OCI-LY7 (cell line): ENCODE measurements around the gene MXD4. TPM values are rescaled to one million over a fixed set of nuclear protein-coding genes. Genes with fewer than 3 reads are reported as not detected.

Experiments used
- BruUV-seq: library from RNA; stranded (reverse); fragments of 400-500 nt; replicated peaks from 2 replicates; lab custom pipeline; 2021; lab: Mats Ljungman, UMichigan
- CTCF ChIA-PET: fragments of 300-600 bp; sonication (Branson Sonifier 250); formaldehyde crosslinking; loops from one replicate; lab custom pipeline; 2022; ENCODE audit warnings: antibody characterized with exemption; ENCODE audit not compliant: unreplicated experiment; lab: Charles Lee
- POLR2A ChIA-PET: fragments of 300-600 bp; sonication (Branson Sonifier 250); formaldehyde crosslinking; loops from one replicate; lab custom pipeline; 2022; ENCODE audit warnings: antibody characterized with exemption; lab: Charles Lee
- DNase-seq: peaks from one replicate; pipeline ENCODE4 v3.0.0-alpha.2; 2015; ENCODE audit warnings: low spot score
- H2AFZ ChIP-seq: fragments of 200-600 bp; sonication (generic), shearing (Covaris generic); 2 replicates; pipeline ENCODE4 v1.6.1; 2014; ENCODE audit warnings: mild to moderate bottlenecking, antibody characterized with exemption, low read length, moderate library complexity
- H3K27ac ChIP-seq: fragments of 200-600 bp; sonication (generic); 2 replicates; pipeline ENCODE4 v1.5.1; 2014; ENCODE audit warnings: mixed run types, low read depth, mild to moderate bottlenecking, moderate library complexity, low read length, inconsistent platforms; ENCODE audit not compliant: poor library complexity, severe bottlenecking
- H3K36me3 ChIP-seq: fragments of 200-600 bp; sonication (generic); 2 replicates; pipeline ENCODE4 v1.6.1; 2014; ENCODE audit warnings: mild to moderate bottlenecking, antibody characterized with exemption, low read length, moderate library complexity, mixed read lengths; ENCODE audit not compliant: insufficient read depth
- H3K4me1 ChIP-seq: fragments of 200-600 bp; sonication (generic); 2 replicates; pipeline ENCODE4 v1.5.1; 2014; ENCODE audit warnings: mild to moderate bottlenecking, low read length; ENCODE audit not compliant: insufficient read depth, poor library complexity, severe bottlenecking
- H3K4me2 ChIP-seq: fragments of 200-600 bp; sonication (generic); 2 replicates; pipeline ENCODE4 v1.6.1; 2014; ENCODE audit warnings: mild to moderate bottlenecking, low read length
- H3K4me3 ChIP-seq: fragments of 200-600 bp; sonication (generic); 2 replicates; pipeline ENCODE4 v1.5.1; 2014; ENCODE audit warnings: mild to moderate bottlenecking, low read depth, low read length; ENCODE audit not compliant: poor library complexity, severe bottlenecking
- H3K79me2 ChIP-seq: fragments of 200-600 bp; sonication (generic); 2 replicates; pipeline ENCODE4 v1.6.1; 2016; ENCODE audit warnings: low read depth, mild to moderate bottlenecking, low read length, moderate library complexity, mixed read lengths; ENCODE audit not compliant: insufficient read depth
- H3K9me2 ChIP-seq: fragments of 200-600 bp; sonication (generic); 2 replicates; pipeline ENCODE4 v1.6.1; 2016; ENCODE audit warnings: mild to moderate bottlenecking, low read length, mixed read lengths; ENCODE audit not compliant: insufficient read depth
- H3K9me3 ChIP-seq: fragments of 200-600 bp; sonication (generic); 2 replicates; pipeline ENCODE4 v1.6.1; 2014; ENCODE audit warnings: mild to moderate bottlenecking, mixed run types, low read length, mixed read lengths
- H4K20me1 ChIP-seq: fragments of 200-600 bp; sonication (generic); 2 replicates; pipeline ENCODE4 v1.6.1; 2014; ENCODE audit warnings: mild to moderate bottlenecking, antibody characterized with exemption, low read length, moderate library complexity, mixed read lengths; ENCODE audit not compliant: insufficient read depth
- CTCF ChIP-seq: fragments of 200-600 bp; sonication (generic); conservative IDR thresholded peaks from 2 replicates; pipeline ENCODE4 v1.5.1; 2014; ENCODE audit warnings: mild to moderate bottlenecking, antibody characterized with exemption, low read length, moderate library complexity, mixed read lengths
- EZH2phosphoT487 ChIP-seq: fragments of 200-600 bp; sonication (generic); IDR thresholded peaks from 2 replicates; pipeline ENCODE4 v1.6.1; 2018; ENCODE audit warnings: low read depth, borderline replicate concordance, mild to moderate bottlenecking, mixed run types, antibody characterized with exemption, low read length, moderate library complexity, mixed read lengths
- intact Hi-C: fragments of 100-400 bp; cut with micrococcal nuclease; formaldehyde crosslinking; loops from one replicate; pipeline ENCODE4 v1.10.0; 2022; ENCODE audit not compliant: unreplicated experiment
- total RNA-seq, 2 experiments: library from RNA; depleted of rRNA in 1 of 2; stranded (reverse); fragments of >200 nt in 1 of 2; shearing (Covaris generic) in 1 of 2; gene quantifications; 2 replicates each; pipeline ENCODE4 v1.2.3, GENCODE V29; 2014 to 2022

MXD4 gene
- total RNA-seq, 2 experiments from 2014 or later, result 3.0 to 11.6 TPM

GRCh38 chr4:2266821-2267220, 4.9 kb upstream of the MXD4 start:
- no peak for DNase-seq

GRCh38 chr4:2266181-2266580, 4.3 kb upstream of the MXD4 start:
- POLR2A ChIA-PET, result no interaction called here
- Histone ChIP-seq H3K27ac (no peak overlapping the region), H3K36me3 (no peaks in the 10 kb centered on the region), H3K9me2 (no peaks in the 10 kb centered on the region), H3K4me3 (no peak overlapping the region), H2AFZ (no peak overlapping the region), H4K20me1 (no peaks in the 10 kb centered on the region), H3K4me2 (no peak overlapping the region), H3K9me3 (no peaks in the 10 kb centered on the region), H3K79me2 (no peaks in the 10 kb centered on the region), H3K4me1 (peaks cover 17% of the 10 kb centered on the region)
- intact Hi-C loops, result no loop called here
- CTCF ChIA-PET, result no interaction called here
- TF ChIP-seq EZH2phosphoT487 (no peak), CTCF (no peak)
- DNase-seq, result no peak
- BruUV-seq, result no TSS peak

More at GRCh38 chr4:2266821-2267220, 4.9 kb upstream of the MXD4 start:
- Histone ChIP-seq H2AFZ (no peak overlapping the region), H3K9me3 (no peaks in the 10 kb centered on the region), H3K4me1 (peaks cover 17% of the 10 kb centered on the region), H4K20me1 (no peaks in the 10 kb centered on the region), H3K9me2 (no peaks in the 10 kb centered on the region), H3K27ac (no peak overlapping the region), H3K79me2 (no peaks in the 10 kb centered on the region), H3K4me2 (no peak overlapping the region), H3K4me3 (no peak overlapping the region), H3K36me3 (no peaks in the 10 kb centered on the region)
- no peak for TF ChIP-seq CTCF
- no peak for TF ChIP-seq EZH2phosphoT487
- ChIA-PET POLR2A (no interaction called here), CTCF (no interaction called here)
- intact Hi-C loops, result no loop called here
- no TSS peak for BruUV-seq

GRCh38 chr4:2265113-2266110, 3.5 kb upstream of the MXD4 start:
- DNase-seq, result no peak
- H3K9me2 ChIP-seq, result no peaks in the 10 kb centered on the region
- POLR2A ChIA-PET, result no interaction called here
- no peak for TF ChIP-seq EZH2phosphoT487
- no peak for TF ChIP-seq CTCF
- no peak overlapping the region for H3K4me3 ChIP-seq
- peaks cover 20% of the 10 kb centered on the region for H3K4me1 ChIP-seq
- H4K20me1 ChIP-seq, result no peaks in the 10 kb centered on the region
- H3K4me2 ChIP-seq, result no peak overlapping the region
- CTCF ChIA-PET, result no interaction called here
- BruUV-seq, result no TSS peak
- H3K79me2 ChIP-seq, result no peaks in the 10 kb centered on the region
- intact Hi-C loops, result no loop called here
- H3K36me3 ChIP-seq, result no peaks in the 10 kb centered on the region
- H3K27ac ChIP-seq, result no peak overlapping the region
- H2AFZ ChIP-seq, result no peak overlapping the region
- H3K9me3 ChIP-seq, result no peaks in the 10 kb centered on the region
